Suprapubic skin (tissue), 4 donors: ENCODE measurements around the gene MT1X. TPM values are rescaled to one million over a fixed set of nuclear protein-coding genes. Genes with fewer than 3 reads are reported as not detected.

ENCODE experiments used
- DNase-seq, 2 donors: peaks; one replicate each; pipeline ENCODE4 v3.0.0-alpha.2; 2019; ENCODE audit warnings: low spot score in 2 of 2
- H3K27ac ChIP-seq: fragments of 200-600 bp; sonication (generic); one replicate; pipeline ENCODE4 v1.5.1; 2019
- H3K27me3 ChIP-seq: fragments of 200-600 bp; sonication (generic); one replicate; pipeline ENCODE4 v1.5.1; 2019
- H3K36me3 ChIP-seq: fragments of 200-600 bp; sonication (generic); one replicate; pipeline ENCODE4 v1.5.1; 2019
- H3K4me1 ChIP-seq: fragments of 200-600 bp; sonication (generic); one replicate; pipeline ENCODE4 v1.5.1; 2019
- H3K4me3 ChIP-seq: fragments of 200-600 bp; sonication (generic); one replicate; pipeline ENCODE4 v1.5.1; 2019; ENCODE audit warnings: mild to moderate bottlenecking
- H3K9me3 ChIP-seq: fragments of 200-600 bp; sonication (generic); one replicate; pipeline ENCODE4 v1.5.1; 2019
- CTCF ChIP-seq, 2 donors: fragments of 200-600 bp in 1 of 2; fragments of 450-650 bp in 1 of 2; sonication (generic) in 1 of 2; IDR thresholded peaks; one replicate each; pipeline ENCODE4 v1.5.1; 2016 to 2019; ENCODE audit warnings: antibody characterized with exemption in 2 of 2, mild to moderate bottlenecking in 1 of 2, moderate library complexity in 1 of 2
- EP300 ChIP-seq: sonication (generic); formaldehyde crosslinking; IDR thresholded peaks from one replicate; pipeline ENCODE4 v1.6.1; 2017; ENCODE audit warnings: antibody characterized with exemption
- POLR2A ChIP-seq, 2 donors: fragments of 450-650 bp; IDR thresholded peaks; one replicate each; pipeline ENCODE4 v1.6.1; 2017; ENCODE audit warnings: antibody characterized with exemption in 2 of 2, mild to moderate bottlenecking in 2 of 2, moderate library complexity in 2 of 2
- POLR2AphosphoS5 ChIP-seq, 3 donors: sonication (generic); formaldehyde crosslinking; IDR thresholded peaks; one replicate each; pipeline ENCODE4 v1.6.1; 2017; ENCODE audit warnings: antibody characterized with exemption in 3 of 3
- WGBS: methylation state at CpG from one replicate; pipeline ENCODE4 v1.1.5; 2018; 5-methylcytosine and 5-hydroxymethylcytosine counted together
- total RNA-seq, 4 donors: library from RNA; depleted of rRNA; stranded (reverse); fragments of >200 nt; gene quantifications; one replicate each; pipeline ENCODE4 v1.1.0, GENCODE V29; 2016

Gene MT1X
- total RNA-seq, 4 donors from 2014 or later: 2,588 to 6,426 (median 4,304) TPM

GRCh38 chr16:56726926-56727325, 44.7 kb downstream of the MT1X start:
- no peak for DNase-seq
- peaks cover 28% of the 10 kb centered on the region for H3K4me1 ChIP-seq
- WGBS: 92% methylated on average over 6 of the region's 6 CpGs
- TF ChIP-seq POLR2A (IDR thresholded peaks at IDR 0.05): no peak
- no peak for TF ChIP-seq CTCF (IDR thresholded peaks at IDR 0.05)
- no peak for TF ChIP-seq EP300
- no peak for TF ChIP-seq POLR2AphosphoS5 (IDR thresholded peaks at IDR 0.05)
- H3K27me3 ChIP-seq: no peaks in the 10 kb centered on the region
- H3K27ac ChIP-seq: no peak overlapping the region
- H3K4me3 ChIP-seq: no peak overlapping the region
- H3K9me3 ChIP-seq: no peaks in the 10 kb centered on the region
- H3K36me3 ChIP-seq: no peaks in the 10 kb centered on the region

GRCh38 chr16:56728027-56728426, 45.8 kb downstream of the MT1X start:
- no peaks in the 10 kb centered on the region for H3K27me3 ChIP-seq
- H3K9me3 ChIP-seq: no peaks in the 10 kb centered on the region
- DNase-seq: no peak
- WGBS: 100% methylated on average over 1 of the region's 1 CpG
- H3K4me1 ChIP-seq: peaks cover 36% of the 10 kb centered on the region
- H3K4me3 ChIP-seq: no peak overlapping the region
- no peak overlapping the region for H3K27ac ChIP-seq
- TF ChIP-seq CTCF (IDR thresholded peaks at IDR 0.05): no peak
- TF ChIP-seq POLR2AphosphoS5 (IDR thresholded peaks at IDR 0.05): no peak
- TF ChIP-seq EP300: no peak
- no peak for TF ChIP-seq POLR2A (IDR thresholded peaks at IDR 0.05)
- H3K36me3 ChIP-seq: no peaks in the 10 kb centered on the region

- H3K4me1 ChIP-seq: peaks cover 36% of the 10 kb centered on the region
- no peaks in the 10 kb centered on the region for H3K27me3 ChIP-seq
- TF ChIP-seq CTCF (IDR thresholded peaks at IDR 0.05) (no peak), POLR2A (IDR thresholded peaks at IDR 0.05) (no peak), EP300 (no peak), POLR2AphosphoS5 (IDR thresholded peaks at IDR 0.05) (no peak)
Measured at GRCh38 chr16:56728980-56729734, 46.9 kb downstream of the MT1X start.

GRCh38 chr16:56729735-56730662, 47.7 kb downstream of the MT1X start, which contains the start of gene NUP93:
Gene NUP93 (plus strand): TSS chr16:56730129. CDS start chr16:56748248, 18,119 bp downstream.
- H3K36me3 ChIP-seq: no peaks in the 10 kb centered on the region
- peak within 1 kb of the TSS; percentile 67 for H3K4me3 ChIP-seq
- under 1% methylated on average over 34 of the region's 70 CpGs for WGBS
- peak within 1 kb of the TSS; percentile 71 for H3K27ac ChIP-seq
- peak; percentile 94 to 96 for DNase-seq
- H3K4me1 ChIP-seq: peaks cover 36% of the 10 kb centered on the region
- no peaks in the 10 kb centered on the region for H3K27me3 ChIP-seq
- TF ChIP-seq POLR2AphosphoS5 (IDR thresholded peaks at IDR 0.05) (peak in 1 of 3 donors; percentile 65), EP300 (no peak)
- no peaks in the 10 kb centered on the region for H3K9me3 ChIP-seq

More at GRCh38 chr16:56728980-56729734, 46.9 kb downstream of the MT1X start:
- Histone ChIP-seq H3K4me3 (peak overlapping the region; percentile 67), H3K36me3 (no peaks in the 10 kb centered on the region), H3K27ac (peak overlapping the region; percentile 71), H3K9me3 (no peaks in the 10 kb centered on the region)
- 30% methylated on average over 8 of the region's 8 CpGs for WGBS
- no peak for DNase-seq

- Histone ChIP-seq H3K36me3 (no peaks in the 10 kb centered on the region), H3K4me3 (no peak overlapping the region), H3K9me3 (no peaks in the 10 kb centered on the region), H3K27ac (no peak overlapping the region), H3K27me3 (no peaks in the 10 kb centered on the region), H3K4me1 (peaks cover 36% of the 10 kb centered on the region)
- TF ChIP-seq EP300 (no peak), POLR2AphosphoS5 (IDR thresholded peaks at IDR 0.05) (no peak), POLR2A (IDR thresholded peaks at IDR 0.05) (no peak), CTCF (IDR thresholded peaks at IDR 0.05) (no peak)
- no peak for DNase-seq
- 70% methylated on average over 2 of the region's 2 CpGs for WGBS
Measured at GRCh38 chr16:56732366-56732765, 50.1 kb downstream of the MT1X start.
